ENCODE measurements around the gene HOXA7. TPM values are rescaled to one million over a fixed set of nuclear protein-coding genes. Genes with fewer than 3 reads are reported as not detected.
A peak's percentile ranks its signal among the peaks of the same experiment; 100 is the strongest.

The HOXA7 gene
- total and polyA plus RNA-seq, 12 donors, result 7.9 to 39.1 (median 22.7) TPM

DNA sequence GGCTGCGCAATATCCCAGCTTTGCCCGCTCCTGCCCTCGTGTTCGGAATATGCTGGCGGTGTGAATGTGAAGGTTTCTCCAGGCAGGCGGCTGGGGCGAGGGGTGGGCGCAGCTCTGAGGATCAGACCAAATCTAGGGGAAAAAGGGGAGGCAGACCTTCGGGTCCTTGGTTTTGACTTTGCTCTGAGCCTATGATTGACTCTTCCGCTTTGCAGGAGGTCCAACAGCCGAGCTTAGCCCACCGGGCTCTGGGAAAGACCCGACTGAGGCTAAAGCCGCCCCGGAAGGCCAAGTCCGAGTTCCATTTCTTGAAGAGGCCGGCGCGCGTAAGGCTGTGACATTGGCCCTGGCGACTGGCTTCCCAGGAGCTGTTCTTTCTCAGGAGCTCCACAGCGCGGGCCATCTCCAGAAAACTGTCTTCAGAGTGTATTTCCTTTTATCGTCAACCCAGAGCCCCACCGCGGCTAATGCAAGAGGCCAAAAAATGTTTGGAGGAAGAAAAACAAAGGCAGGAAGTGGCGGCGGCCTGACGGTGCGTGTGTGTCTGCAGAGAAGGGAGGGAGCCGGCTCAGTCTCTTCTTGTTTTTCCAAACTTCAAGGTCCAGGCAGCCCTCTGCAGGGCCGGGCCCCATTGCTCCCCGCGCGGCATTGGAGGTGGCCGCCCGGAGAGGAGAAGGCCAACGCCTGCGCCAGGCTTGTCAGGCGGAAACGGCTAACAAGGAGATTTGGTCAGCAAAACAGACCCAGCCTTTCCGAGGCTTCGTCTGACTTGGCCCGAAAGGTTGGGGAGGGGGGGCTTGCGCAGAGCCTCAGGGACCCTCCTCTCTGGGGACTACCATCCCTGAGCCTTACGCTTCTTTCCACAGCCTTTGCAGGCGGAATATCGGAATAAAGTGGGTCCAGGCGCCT lies 32.2 kb upstream of the HOXA7 start:
- Histone ChIP-seq H3K27ac (no peak overlapping the region), H3K4me3 (peak overlapping the region in 1 of 4 donors; percentile 38), H3K36me3 (replicated peaks in 1 of 2) (no peaks in the 10 kb centered on the region), H3K4me1 (replicated peaks in 1 of 2) (peaks cover 19 to 35% of the 10 kb centered on the region in 2 donors), H3K27me3 (peaks cover 100% of the 10 kb centered on the region), H3K9me3 (replicated peaks in 1 of 3) (no peaks in the 10 kb centered on the region)
- peak in 4 of 7 donors; percentile 1 to 53 (median 22) for DNase-seq
- WGBS, 4 donors, result 13 to 22% (median 15%) methylated on average over 20 to 49 of the region's 49 CpGs
- TF ChIP-seq POLR2A (IDR thresholded peaks at IDR 0.05), result no peak
- TF ChIP-seq, protein P1, sequence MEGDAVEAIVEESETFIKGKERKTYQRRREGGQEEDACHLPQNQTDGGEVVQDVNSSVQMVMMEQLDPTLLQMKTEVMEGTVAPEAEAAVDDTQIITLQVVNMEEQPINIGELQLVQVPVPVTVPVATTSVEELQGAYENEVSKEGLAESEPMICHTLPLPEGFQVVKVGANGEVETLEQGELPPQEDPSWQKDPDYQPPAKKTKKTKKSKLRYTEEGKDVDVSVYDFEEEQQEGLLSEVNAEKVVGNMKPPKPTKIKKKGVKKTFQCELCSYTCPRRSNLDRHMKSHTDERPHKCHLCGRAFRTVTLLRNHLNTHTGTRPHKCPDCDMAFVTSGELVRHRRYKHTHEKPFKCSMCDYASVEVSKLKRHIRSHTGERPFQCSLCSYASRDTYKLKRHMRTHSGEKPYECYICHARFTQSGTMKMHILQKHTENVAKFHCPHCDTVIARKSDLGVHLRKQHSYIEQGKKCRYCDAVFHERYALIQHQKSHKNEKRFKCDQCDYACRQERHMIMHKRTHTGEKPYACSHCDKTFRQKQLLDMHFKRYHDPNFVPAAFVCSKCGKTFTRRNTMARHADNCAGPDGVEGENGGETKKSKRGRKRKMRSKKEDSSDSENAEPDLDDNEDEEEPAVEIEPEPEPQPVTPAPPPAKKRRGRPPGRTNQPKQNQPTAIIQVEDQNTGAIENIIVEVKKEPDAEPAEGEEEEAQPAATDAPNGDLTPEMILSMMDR (IDR thresholded peaks at IDR 0.05), result no peak
- intact Hi-C loops (cut with DNase I), result loop anchor here in 1 of 2 donors (10.0 kb wide), 1 partner anchor 1314 kb away; no protein-coding TSS in a partner anchor

DNA sequence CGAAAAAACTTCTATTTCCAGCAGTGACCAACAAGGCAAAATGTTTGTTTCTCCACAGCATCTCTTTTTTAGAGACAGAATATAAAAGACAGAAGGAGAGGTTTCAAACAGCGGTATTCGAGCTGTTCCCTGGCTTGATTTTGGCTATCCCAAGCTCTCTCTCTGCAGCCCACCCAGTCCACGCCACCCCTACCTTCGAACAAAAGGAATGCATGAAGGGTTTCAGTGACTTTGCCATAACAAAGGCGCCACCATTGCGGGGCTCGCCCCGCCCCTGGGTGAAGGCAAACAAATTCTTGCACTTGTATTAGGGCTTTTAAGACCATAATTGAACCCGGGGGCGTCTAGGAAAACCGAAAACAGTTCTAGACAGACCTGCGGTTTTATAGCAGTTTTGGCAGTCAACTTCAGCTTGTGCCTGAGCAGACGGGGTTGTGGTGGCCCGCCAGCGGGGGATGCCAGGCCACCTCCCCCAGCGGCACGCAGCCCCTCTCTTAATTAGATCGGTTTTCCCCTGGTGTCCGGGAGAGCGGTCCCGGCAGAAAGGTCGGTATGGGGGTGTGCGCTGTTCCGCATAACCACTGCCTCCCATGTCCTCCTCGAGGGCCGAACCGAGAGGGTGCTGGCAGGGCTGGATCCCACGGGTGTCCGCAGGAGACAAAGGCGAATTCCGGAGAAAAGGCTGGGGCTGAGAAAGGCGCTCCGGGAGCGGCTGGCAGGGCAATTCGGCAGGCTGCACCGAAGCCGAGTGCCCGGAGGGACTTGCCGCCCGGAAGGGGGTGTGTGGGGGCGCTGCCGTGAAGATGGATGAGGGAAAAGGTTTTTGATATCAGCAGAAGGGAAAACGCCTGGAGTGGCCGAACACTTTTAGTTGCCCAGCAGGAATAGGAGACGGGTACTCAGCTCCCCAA lies 31.3 kb upstream of the HOXA7 start:
- 13 to 18% (median 15%) methylated on average over 35 to 46 of the region's 46 CpGs for WGBS, 4 donors
- no peak for TF ChIP-seq POLR2A (IDR thresholded peaks at IDR 0.05)
- peak overlapping the region in 1 of 4 donors; percentile 38 for H3K4me3 ChIP-seq
- intact Hi-C loops (cut with DNase I), result loop anchor here in 1 of 2 donors (10.0 kb wide), 1 partner anchor 1313 kb away; no protein-coding TSS in a partner anchor
- H3K27me3 ChIP-seq, result peaks cover 100% of the 10 kb centered on the region
- peak in 3 of 7 donors; percentile 5 to 20 (median 19) for DNase-seq
- peaks cover 12 to 33% of the 10 kb centered on the region in 2 donors for H3K4me1 ChIP-seq (replicated peaks in 1 of 2)
- no peaks in the 10 kb centered on the region for H3K36me3 ChIP-seq (replicated peaks in 1 of 2)
- H3K9me3 ChIP-seq (replicated peaks in 1 of 3), result no peaks in the 10 kb centered on the region
- no peak overlapping the region for H3K27ac ChIP-seq

DNA sequence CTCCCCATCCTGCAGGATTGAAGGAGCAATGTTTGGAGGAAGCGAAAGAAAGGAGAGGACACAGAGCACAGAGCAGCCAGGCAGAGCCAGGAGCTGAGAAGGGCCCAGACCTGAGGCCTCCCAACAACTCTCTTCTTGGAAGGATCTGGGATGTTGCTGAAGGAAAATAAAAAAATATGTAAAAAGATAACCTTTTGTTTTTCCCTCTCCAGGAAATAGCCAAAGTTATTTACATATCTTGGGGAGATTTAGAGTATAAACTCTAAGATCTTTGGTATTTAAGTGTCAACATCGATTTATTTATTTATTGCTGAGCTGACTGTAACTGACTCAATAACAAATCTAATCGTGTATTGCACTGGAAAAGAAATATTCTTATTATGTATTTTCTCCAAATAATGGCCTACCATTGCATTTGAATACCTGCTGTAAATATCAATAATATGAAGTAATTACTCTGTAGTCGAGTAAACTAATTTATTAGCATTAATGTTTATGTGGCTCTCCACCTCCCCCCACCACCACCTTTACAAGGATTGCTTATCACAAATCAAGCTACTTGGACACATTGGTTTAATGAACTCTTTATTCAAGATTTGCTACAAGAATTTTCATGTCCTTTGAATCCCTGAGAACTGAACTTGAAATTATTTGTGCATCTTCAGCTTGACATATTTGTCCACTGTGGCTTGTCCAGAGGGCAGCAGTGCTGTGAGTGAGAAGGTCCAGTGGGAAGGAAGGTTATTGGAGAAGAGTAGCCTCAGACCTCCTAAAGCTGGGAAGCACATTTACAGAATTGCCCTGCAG lies 30.4 kb upstream of the HOXA7 start:
- peak in 2 of 7 donors; percentile 5 to 23 for DNase-seq
- H3K27ac ChIP-seq, result no peak overlapping the region
- peaks cover 100% of the 10 kb centered on the region for H3K27me3 ChIP-seq

More for the DNA sequence above, 30.4 kb upstream of the HOXA7 start:
- H3K4me3 ChIP-seq, result no peak overlapping the region
- TF ChIP-seq, protein P1 (IDR thresholded peaks at IDR 0.05), result no peak
- TF ChIP-seq POLR2A (IDR thresholded peaks at IDR 0.05), result no peak
- H3K36me3 ChIP-seq (replicated peaks in 1 of 2), result no peaks in the 10 kb centered on the region
- peaks cover 10 to 33% of the 10 kb centered on the region in 2 donors for H3K4me1 ChIP-seq (replicated peaks in 1 of 2)
- intact Hi-C loops (cut with DNase I), result loop anchor here in 1 of 2 donors (10.0 kb wide), 1 partner anchor 1312 kb away; no protein-coding TSS in a partner anchor
- 48 to 63% (median 54%) methylated on average over 4 of the region's 4 CpGs for WGBS, 4 donors
- no peaks in the 10 kb centered on the region for H3K9me3 ChIP-seq (replicated peaks in 1 of 3)
